Upper lobe of left lung (tissue), 6 donors: Measurements from ENCODE around the gene DONSON. TPM values are rescaled to one million over a fixed set of nuclear protein-coding genes. Genes with fewer than 3 reads are reported as not detected.

Experiments used
- ATAC-seq, 2 donors: fragments of 200-7000 bp; cut with Tn5 transposase; one replicate each; pipeline ENCODE4 v1.9.1; 2022; ENCODE audit warnings: mild to moderate bottlenecking in 2 of 2, moderate library complexity in 2 of 2; ENCODE audit not compliant: low FRiP score in 2 of 2
- DNase-seq, 2 donors: peaks; one replicate each; pipeline ENCODE4 v3.0.0-alpha.2; 2019 to 2020
- H3K27ac ChIP-seq, 4 donors: fragments of 200-600 bp; sonication (generic); one replicate each; pipeline ENCODE4 v1.5.1; 2016 to 2019
- H3K27me3 ChIP-seq, 4 donors: fragments of 200-600 bp; sonication (generic); one replicate each; pipeline ENCODE4 v1.5.1; 2017 to 2019
- H3K36me3 ChIP-seq, 4 donors: fragments of 200-600 bp; sonication (generic); one replicate each; pipeline ENCODE4 v1.5.1; 2016 to 2019
- H3K4me1 ChIP-seq, 4 donors: fragments of 200-600 bp; sonication (generic); one replicate each; pipeline ENCODE4 v1.5.1; 2018 to 2019
- H3K4me3 ChIP-seq, 4 donors: fragments of 200-600 bp; sonication (generic); one replicate each; pipeline ENCODE4 v1.5.1; 2017 to 2019; ENCODE audit warnings: mild to moderate bottlenecking in 2 of 4, moderate library complexity in 1 of 4
- H3K9me3 ChIP-seq, 4 donors: fragments of 200-600 bp; sonication (generic); one replicate each; pipeline ENCODE4 v1.5.1; 2018 to 2019
- CTCF ChIP-seq, 6 experiments: fragments of 450-650 bp in 4 of 6; fragments of 200-600 bp in 2 of 6; sonication (generic) in 2 of 6; IDR thresholded peaks; one replicate each; pipeline ENCODE4 v1.5.1; 2016 to 2019; ENCODE audit warnings: antibody characterized with exemption in 6 of 6
- EP300 ChIP-seq, 4 donors: sonication (generic); formaldehyde crosslinking; IDR thresholded peaks; one replicate each; pipeline ENCODE4 v1.5.1; 2017; ENCODE audit warnings: antibody characterized with exemption in 4 of 4, control low read depth in 2 of 4
- POLR2A ChIP-seq, 4 donors: fragments of 450-650 bp; IDR thresholded peaks; one replicate each; pipeline ENCODE4 v1.5.1; 2016 to 2017; ENCODE audit warnings: antibody characterized with exemption in 4 of 4, mild to moderate bottlenecking in 2 of 4
- POLR2AphosphoS5 ChIP-seq, 2 donors: sonication (generic); formaldehyde crosslinking; IDR thresholded peaks; one replicate each; pipeline ENCODE4 v1.5.1; 2017; ENCODE audit warnings: antibody characterized with exemption in 2 of 2
- WGBS, 2 donors: methylation state at CpG; one replicate each; pipeline ENCODE4 v1.1.5; 2017 to 2018; 5-methylcytosine and 5-hydroxymethylcytosine counted together
- total RNA-seq, 6 donors: library from RNA; depleted of rRNA in 4 of 6; stranded (reverse); fragments of >200 nt in 4 of 6; gene quantifications; one replicate each; pipeline versions ENCODE4 v1.1.0 to v1.2.1, GENCODE V29; 2016 to 2021
- donor health status: DM: no; HTN: no; CAD: no; lungs with moderate emphysema.
- donor health status: DM: no; HTN: yes; CAD: no; lungs with severe emphysema.

Gene DONSON
- total RNA-seq, 6 donors from 2014 or later, result 4.3 to 19.2 (median 6.3) TPM

- Histone ChIP-seq H3K27ac (no peak overlapping the region), H3K4me1 (peaks cover 10 to 14% (median 12%) of the 10 kb centered on the region in 4 donors), H3K27me3 (no peaks in the 10 kb centered on the region), H3K9me3 (no peaks in the 10 kb centered on the region), H3K4me3 (no peak overlapping the region), H3K36me3 (peaks cover 43 to 96% (median 52%) of the 10 kb centered on the region in 4 donors)
- ATAC-seq (no peak), DNase-seq (no peak)
- no peak for TF ChIP-seq POLR2AphosphoS5 (IDR thresholded peaks at IDR 0.05)
- TF ChIP-seq CTCF (IDR thresholded peaks at IDR 0.05), result no peak
- TF ChIP-seq POLR2A (IDR thresholded peaks at IDR 0.05), result no peak
- TF ChIP-seq EP300 (IDR thresholded peaks at IDR 0.05), result no peak
- WGBS, 2 donors, result 93% methylated on average over 10 of the region's 10 CpGs
Measured at GRCh38 chr21:33559813-33560212, 28.7 kb downstream of the DONSON start.

- no peak overlapping the region for H3K4me3 ChIP-seq
- no peak overlapping the region for H3K27ac ChIP-seq
- H3K27me3 ChIP-seq, result no peaks in the 10 kb centered on the region
- TF ChIP-seq POLR2AphosphoS5 (IDR thresholded peaks at IDR 0.05) (no peak), EP300 (IDR thresholded peaks at IDR 0.05) (no peak), CTCF (IDR thresholded peaks at IDR 0.05) (no peak), POLR2A (IDR thresholded peaks at IDR 0.05) (no peak)
- DNase-seq, result no peak
- no peak for ATAC-seq
- peaks cover 51 to 97% (median 61%) of the 10 kb centered on the region in 4 donors for H3K36me3 ChIP-seq
- peaks cover 10 to 14% (median 12%) of the 10 kb centered on the region in 4 donors for H3K4me1 ChIP-seq
- no peaks in the 10 kb centered on the region for H3K9me3 ChIP-seq
- 67 to 73% methylated on average over 4 of the region's 4 CpGs for WGBS, 2 donors
Measured at GRCh38 chr21:33558777-33559421, 29.6 kb downstream of the DONSON start.

- WGBS, 2 donors, result 96 to 98% methylated on average over 19 of the region's 19 CpGs
- Histone ChIP-seq H3K4me1 (peaks cover 10 to 14% (median 12%) of the 10 kb centered on the region in 4 donors), H3K27ac (no peak overlapping the region), H3K4me3 (no peak overlapping the region), H3K9me3 (no peaks in the 10 kb centered on the region), H3K27me3 (no peaks in the 10 kb centered on the region), H3K36me3 (peaks cover 58 to 97% (median 74%) of the 10 kb centered on the region in 4 donors)
- TF ChIP-seq EP300 (IDR thresholded peaks at IDR 0.05) (no peak), CTCF (IDR thresholded peaks at IDR 0.05) (no peak), POLR2A (IDR thresholded peaks at IDR 0.05) (no peak), POLR2AphosphoS5 (IDR thresholded peaks at IDR 0.05) (no peak)
- DNase-seq, result no peak
- no peak for ATAC-seq
Measured at GRCh38 chr21:33557447-33557846, 31.0 kb downstream of the DONSON start.

- Histone ChIP-seq H3K4me3 (no peak overlapping the region), H3K4me1 (peaks cover 10 to 14% (median 11%) of the 10 kb centered on the region in 4 donors), H3K27ac (no peak overlapping the region), H3K36me3 (peaks cover 72 to 98% (median 83%) of the 10 kb centered on the region in 4 donors), H3K27me3 (no peaks in the 10 kb centered on the region), H3K9me3 (no peaks in the 10 kb centered on the region)
- ATAC-seq (no peak), DNase-seq (peak in 1 of 2 donors; percentile 73)
- WGBS, 2 donors, result 96 to 97% methylated on average over 28 to 32 of the region's 32 CpGs
- TF ChIP-seq POLR2AphosphoS5 (IDR thresholded peaks at IDR 0.05), result no peak
- no peak for TF ChIP-seq POLR2A (IDR thresholded peaks at IDR 0.05)
- no peak for TF ChIP-seq CTCF (IDR thresholded peaks at IDR 0.05)
Measured at GRCh38 chr21:33554982-33555344, 33.5 kb downstream of the DONSON start.
